Mononuclear cell (primary cell): ENCODE results near the gene SLC25A38. TPM values are rescaled to one million over a fixed set of nuclear protein-coding genes. Genes with fewer than 3 reads are reported as not detected.
"Not testable (repeated sequence)": the region's sequence is repeated elsewhere in the genome, so short reads cannot be mapped to it uniquely, and the experiment has no call there.

Experiments
- H3K27me3 ChIP-seq: 2 replicates; pipeline ENCODE4 v1.6.0; 2011; ENCODE audit warnings: low read length, control low read depth; ENCODE audit not compliant: insufficient read depth
- H3K4me1 ChIP-seq: 2 replicates; pipeline ENCODE4 v1.5.1; 2011; ENCODE audit warnings: mild to moderate bottlenecking, low read length, control low read depth; ENCODE audit not compliant: insufficient read depth
- H3K4me3 ChIP-seq: 2 replicates; pipeline ENCODE4 v1.5.1; 2011; ENCODE audit warnings: mild to moderate bottlenecking, low read length, moderate library complexity
- H3K9me3 ChIP-seq: 2 replicates; pipeline ENCODE4 v1.5.1; 2011; ENCODE audit warnings: low read depth, mild to moderate bottlenecking, control low read depth, low read length
- total RNA-seq: library from RNA; depleted of rRNA; stranded (reverse); fragments of >200 nt; gene quantifications from one replicate; pipeline ENCODE4 v1.2.3, GENCODE V29; 2012

SLC25A38 gene, protein sequence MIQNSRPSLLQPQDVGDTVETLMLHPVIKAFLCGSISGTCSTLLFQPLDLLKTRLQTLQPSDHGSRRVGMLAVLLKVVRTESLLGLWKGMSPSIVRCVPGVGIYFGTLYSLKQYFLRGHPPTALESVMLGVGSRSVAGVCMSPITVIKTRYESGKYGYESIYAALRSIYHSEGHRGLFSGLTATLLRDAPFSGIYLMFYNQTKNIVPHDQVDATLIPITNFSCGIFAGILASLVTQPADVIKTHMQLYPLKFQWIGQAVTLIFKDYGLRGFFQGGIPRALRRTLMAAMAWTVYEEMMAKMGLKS
- total RNA-seq: 25.7 TPM

- Histone ChIP-seq H3K27me3 (no peaks in the 10 kb centered on the region), H3K4me3 (peak within 1 kb of the TSS; percentile 78), H3K4me1 (peaks cover 48% of the 10 kb centered on the region), H3K9me3 (no peaks in the 10 kb centered on the region)
These were observed at the start of gene SLC25A38 for GRCh38 chr3:39383045-39383880. SLC25A38 (plus strand) TSS chr3:39383370; CDS start chr3:39383725, 355 bp downstream.

DNA sequence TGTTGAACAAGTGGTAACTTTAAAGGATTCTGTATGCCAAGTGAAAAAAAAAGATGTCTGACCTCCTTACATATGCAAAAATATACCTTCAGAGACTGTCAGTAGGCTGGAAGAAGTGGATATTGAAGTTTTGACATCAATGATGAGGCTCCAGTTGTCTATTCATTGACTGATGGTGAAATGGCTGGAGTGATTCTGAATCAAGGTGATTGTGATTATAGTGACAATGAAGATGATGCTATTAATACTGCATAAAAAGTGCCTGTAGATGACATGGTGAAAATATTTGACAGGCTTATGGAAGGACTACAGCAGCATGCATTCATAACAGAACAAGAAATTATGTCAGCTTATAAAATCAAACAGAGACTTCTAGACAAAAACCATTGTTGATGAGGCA is 49.6 kb upstream of the SLC25A38 start:
- Histone ChIP-seq H3K4me1 (no peaks in the 10 kb centered on the region), H3K9me3 (no peaks in the 10 kb centered on the region), H3K27me3 (no peaks in the 10 kb centered on the region), H3K4me3 (no peak overlapping the region)

- Histone ChIP-seq H3K9me3 (no peaks in the 10 kb centered on the region), H3K27me3 (no peaks in the 10 kb centered on the region), H3K4me1 (no peaks in the 10 kb centered on the region), H3K4me3 (no peak overlapping the region)
These were observed 49.0 kb upstream of the SLC25A38 start for GRCh38 chr3:39334205-39334604.

DNA sequence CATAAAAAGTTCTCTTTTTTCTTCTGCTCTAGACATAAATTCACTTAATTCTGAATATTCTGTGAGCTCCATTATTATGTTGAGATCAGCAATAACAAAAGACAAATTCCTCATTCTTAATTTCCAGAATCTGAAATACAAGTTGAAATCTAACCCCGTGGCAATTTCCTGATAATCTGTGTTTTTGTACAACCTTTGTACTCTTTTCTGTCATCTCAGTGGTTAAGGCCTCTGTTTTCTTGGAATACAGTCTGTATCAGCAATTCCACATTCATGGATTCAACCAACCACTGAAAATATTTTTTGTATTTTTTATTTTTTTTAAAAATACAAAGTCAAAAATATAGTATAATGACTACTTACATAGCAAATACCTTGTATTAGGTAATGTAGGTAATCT is 45.0 kb upstream of the SLC25A38 start:
- Histone ChIP-seq H3K9me3 (no peaks in the 10 kb centered on the region), H3K4me3 (no peak overlapping the region), H3K27me3 (no peaks in the 10 kb centered on the region), H3K4me1 (no peaks in the 10 kb centered on the region)

- H3K27me3 ChIP-seq: no peaks in the 10 kb centered on the region
- no peaks in the 10 kb centered on the region for H3K4me1 ChIP-seq
- no peaks in the 10 kb centered on the region for H3K9me3 ChIP-seq
- H3K4me3 ChIP-seq: no peak overlapping the region
These were observed 44.1 kb upstream of the SLC25A38 start for GRCh38 chr3:39339086-39339485.

DNA sequence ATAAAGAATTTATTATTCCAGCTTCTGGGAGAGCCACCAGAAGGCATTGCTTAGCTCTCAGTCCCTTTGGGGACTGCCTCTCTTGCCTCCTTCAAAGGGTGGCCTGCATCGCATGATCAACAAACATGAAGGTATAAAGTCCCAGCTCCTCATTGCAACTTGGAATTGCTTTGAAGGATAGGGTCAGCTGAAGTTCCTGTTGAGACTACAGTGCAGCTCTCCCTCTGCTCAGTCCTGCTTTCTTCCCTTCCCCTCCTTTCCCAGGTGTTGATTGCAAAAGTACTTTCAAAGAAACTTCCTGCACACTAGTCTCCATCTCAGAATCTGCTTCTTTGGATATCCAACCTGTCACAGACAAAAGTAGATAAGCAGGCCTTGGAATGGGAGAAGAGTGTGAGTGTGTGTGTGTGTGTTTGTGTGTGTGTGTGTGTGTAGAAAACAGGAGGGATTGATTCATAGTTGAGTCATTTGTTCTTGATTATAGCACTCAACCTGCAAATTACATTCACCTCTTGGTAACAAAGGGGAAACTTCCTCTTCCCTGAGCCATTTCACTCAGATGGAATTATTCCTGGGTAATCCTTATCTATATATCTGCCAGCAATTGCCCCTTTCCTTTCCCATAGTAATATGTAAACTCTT is 40.0 kb upstream of the SLC25A38 start:
- peaks cover 9% of the 10 kb centered on the region for H3K4me1 ChIP-seq
- H3K9me3 ChIP-seq: no peaks in the 10 kb centered on the region
- H3K4me3 ChIP-seq: no peak overlapping the region
- no peaks in the 10 kb centered on the region for H3K27me3 ChIP-seq

DNA sequence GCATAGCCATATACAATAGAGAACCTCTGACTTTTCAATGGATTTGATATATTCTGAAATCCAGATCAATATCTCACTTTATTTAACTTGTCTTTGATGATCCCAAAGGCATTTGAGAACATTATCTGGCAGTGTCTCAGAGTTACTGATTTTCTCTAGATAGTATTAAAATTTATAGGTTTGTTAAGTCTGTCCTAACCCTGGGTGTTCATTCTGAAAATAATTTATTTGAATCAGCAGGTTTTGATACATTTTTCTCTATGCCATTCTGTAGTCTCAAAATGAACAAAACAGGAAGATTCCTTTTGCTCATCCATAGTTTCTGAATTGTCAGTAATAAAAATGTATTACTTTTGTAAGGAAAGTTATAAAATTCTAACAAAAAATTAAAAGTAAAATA is 39.4 kb upstream of the SLC25A38 start:
- Histone ChIP-seq H3K9me3 (no peaks in the 10 kb centered on the region), H3K4me3 (no peak overlapping the region), H3K27me3 (no peaks in the 10 kb centered on the region), H3K4me1 (peaks cover 9% of the 10 kb centered on the region)

DNA sequence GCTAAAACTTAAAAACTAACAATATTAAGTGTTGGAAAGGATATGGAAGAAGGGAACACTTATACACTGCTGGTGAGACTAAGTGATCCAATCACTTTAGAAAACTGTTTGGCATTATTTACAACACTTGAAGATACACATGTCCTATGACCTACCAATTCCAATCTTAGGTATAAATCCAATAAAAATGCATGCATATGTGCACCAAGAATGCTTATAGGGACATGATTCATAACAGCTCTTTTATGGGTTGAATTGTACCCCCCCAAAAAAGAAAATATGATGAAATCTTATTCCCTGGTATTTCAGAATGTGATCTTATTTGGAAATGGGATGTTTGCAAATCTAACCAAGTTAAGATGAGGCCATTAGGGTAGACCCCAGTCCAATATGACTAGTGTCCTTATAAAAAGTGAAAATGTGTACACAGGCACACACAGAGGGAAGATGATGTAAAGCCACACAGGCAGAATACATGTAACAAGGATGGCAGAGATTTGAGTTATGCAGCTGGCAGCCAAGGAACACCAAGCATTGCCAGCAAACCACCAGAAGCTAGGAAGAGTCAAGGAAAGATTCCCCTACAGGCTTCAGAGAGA is 38.3 kb upstream of the SLC25A38 start:
- peaks cover 9% of the 10 kb centered on the region for H3K4me1 ChIP-seq
- H3K9me3 ChIP-seq: no peaks in the 10 kb centered on the region

GRCh38 chr3:39346785-39347585 is 36.2 kb upstream of the SLC25A38 start:
- peaks cover 12% of the 10 kb centered on the region for H3K4me1 ChIP-seq

More for the DNA sequence above, 38.3 kb upstream of the SLC25A38 start:
- H3K27me3 ChIP-seq: no peaks in the 10 kb centered on the region
- H3K4me3 ChIP-seq: no peak overlapping the region

GRCh38 chr3:39347586-39347876 is 35.6 kb upstream of the SLC25A38 start:
- Histone ChIP-seq H3K4me3 (no peak overlapping the region), H3K4me1 (peaks cover 12% of the 10 kb centered on the region), H3K27me3 (no peaks in the 10 kb centered on the region), H3K9me3 (no peaks in the 10 kb centered on the region)

More at GRCh38 chr3:39346785-39347585, 36.2 kb upstream of the SLC25A38 start:
- no peak overlapping the region for H3K4me3 ChIP-seq
- H3K9me3 ChIP-seq: no peaks in the 10 kb centered on the region
- no peaks in the 10 kb centered on the region for H3K27me3 ChIP-seq

GRCh38 chr3:39349080-39349479 is 34.1 kb upstream of the SLC25A38 start:
- Histone ChIP-seq H3K4me3 (no peak overlapping the region), H3K27me3 (no peaks in the 10 kb centered on the region), H3K9me3 (no peaks in the 10 kb centered on the region), H3K4me1 (peaks cover 12% of the 10 kb centered on the region)

- Histone ChIP-seq H3K4me1 (peaks cover 12% of the 10 kb centered on the region), H3K9me3 (no peaks in the 10 kb centered on the region), H3K27me3 (no peaks in the 10 kb centered on the region), H3K4me3 (no peak overlapping the region)
These were observed 32.5 kb upstream of the SLC25A38 start for GRCh38 chr3:39350714-39351113.

- not testable (repeated sequence) for H3K27me3 ChIP-seq, H3K4me3 ChIP-seq, H3K9me3 ChIP-seq
- peaks cover 12% of the 10 kb centered on the region for H3K4me1 ChIP-seq
These were observed 32.0 kb upstream of the SLC25A38 start for GRCh38 chr3:39351134-39351533.

DNA sequence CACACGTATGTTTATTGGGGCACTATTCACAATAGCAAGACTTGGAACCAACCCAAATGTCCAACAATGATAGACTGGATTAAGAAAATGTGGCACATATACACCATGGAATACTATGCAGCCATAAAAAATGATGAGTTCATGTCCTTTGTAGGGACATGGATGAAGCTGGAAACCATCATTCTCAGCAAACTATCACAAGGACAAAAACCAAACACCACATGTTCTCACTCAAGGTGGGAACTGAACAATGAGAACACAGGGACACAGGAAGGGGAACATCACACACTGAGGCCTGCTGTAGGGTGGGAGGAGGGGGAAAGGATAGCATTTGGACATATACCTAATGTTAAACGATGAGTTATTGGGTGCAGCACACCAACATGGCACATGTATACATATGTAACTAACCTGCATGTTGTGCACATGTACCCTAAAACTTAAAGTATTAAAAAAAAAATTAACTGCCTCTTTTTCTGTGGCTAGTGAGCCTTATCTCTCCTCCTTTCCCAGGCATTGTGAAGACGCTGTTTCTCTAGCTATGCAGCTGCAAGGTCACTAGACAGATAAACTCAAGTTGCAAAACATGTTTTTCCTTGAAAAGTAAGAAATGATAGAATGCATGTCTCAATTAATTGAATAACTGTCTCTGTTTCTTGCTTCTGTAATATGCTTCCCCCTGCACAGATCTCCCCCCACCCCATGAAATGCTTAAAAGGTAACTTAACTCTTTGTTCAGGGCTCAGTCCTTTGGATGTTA is 29.8 kb upstream of the SLC25A38 start:
- H3K4me3 ChIP-seq, H3K9me3 ChIP-seq, H3K27me3 ChIP-seq, H3K4me1 ChIP-seq: not testable (repeated sequence)
